Measurements from ENCODE around the gene GPC6.

GRCh38 chr13:93420887-93421286 lies 194.3 kb downstream of the GPC6 start:
- TF ChIP-seq CTCF (IDR thresholded peaks at IDR 0.05) (no peak), SMC3 (IDR thresholded peaks at IDR 0.05; ENCODE audit: low read depth, low read length) (no peak), PBX3 (IDR thresholded peaks at IDR 0.05) (no peak), RFX5 (IDR thresholded peaks at IDR 0.05; ENCODE audit: low read length) (no peak), MAX (IDR thresholded peaks at IDR 0.05; ENCODE audit: low read depth) (no peak), FOXM1 (IDR thresholded peaks at IDR 0.05; ENCODE audit: low read depth) (no peak), YY1 (IDR thresholded peaks at IDR 0.05; ENCODE audit: low read depth) (no peak), GATA2 (CRISPR knock-in tag; IDR thresholded peaks at IDR 0.05) (no peak), TAF1 (IDR thresholded peaks at IDR 0.05; ENCODE audit: borderline replicate concordance, low read depth, low read length) (no peak), USF2 (IDR thresholded peaks at IDR 0.05; ENCODE audit: borderline replicate concordance, low read depth, low read length) (no peak)
